Measurements from ENCODE around the gene KIAA1328.

KIAA1328 gene

DNA sequence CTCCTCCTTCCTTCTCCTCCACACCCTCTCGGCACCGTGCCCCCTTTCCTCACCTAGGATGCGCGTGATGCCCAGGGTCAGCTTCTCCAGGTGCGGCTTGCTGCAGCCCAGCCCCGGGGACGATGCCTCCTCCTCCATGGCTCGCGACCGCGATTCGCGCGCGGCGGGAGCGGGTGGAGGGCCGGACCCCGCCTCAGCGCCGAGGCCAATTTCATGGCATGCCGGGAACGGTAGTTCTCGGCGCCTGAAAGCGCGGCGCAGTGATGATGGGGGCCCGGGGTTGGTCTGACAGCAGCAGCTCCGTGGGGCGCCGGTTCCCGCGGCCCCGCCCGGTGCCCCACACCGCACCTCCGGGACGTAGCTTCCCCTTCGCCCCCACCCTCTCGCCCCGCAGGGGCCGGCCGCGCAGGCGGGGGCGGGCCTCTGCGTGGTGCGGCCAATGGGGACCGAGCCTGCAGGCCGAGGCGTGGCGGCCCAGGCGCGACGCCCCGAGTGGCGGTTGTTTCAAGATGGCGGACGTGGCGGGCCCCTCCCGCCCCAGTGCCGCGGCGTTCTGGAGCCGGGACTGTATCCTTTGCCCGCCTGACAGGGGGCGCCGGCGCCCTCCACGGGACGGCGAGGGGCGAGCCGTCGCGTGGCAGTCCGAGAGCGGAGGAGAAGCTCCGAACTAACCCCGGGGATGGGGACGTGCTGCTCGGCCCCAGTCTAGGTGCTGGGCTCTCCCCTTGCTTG is at the start of gene KIAA1328, which contains the start of gene TPGS2:
Gene KIAA1328 (plus strand): TSS at position 498 of the 732 bp plus-strand sequence. CDS start 12 bp downstream, at position 510.
Gene TPGS2 (minus strand): TSS at position 373 of the 732 bp plus-strand sequence. CDS start 235 bp downstream, at position 138.
- H3K4me3 ChIP-seq (replicated peaks; ENCODE audit: low read depth, low read length), result peak within 1 kb of the TSS; percentile 68
- TF ChIP-seq, protein P1, sequence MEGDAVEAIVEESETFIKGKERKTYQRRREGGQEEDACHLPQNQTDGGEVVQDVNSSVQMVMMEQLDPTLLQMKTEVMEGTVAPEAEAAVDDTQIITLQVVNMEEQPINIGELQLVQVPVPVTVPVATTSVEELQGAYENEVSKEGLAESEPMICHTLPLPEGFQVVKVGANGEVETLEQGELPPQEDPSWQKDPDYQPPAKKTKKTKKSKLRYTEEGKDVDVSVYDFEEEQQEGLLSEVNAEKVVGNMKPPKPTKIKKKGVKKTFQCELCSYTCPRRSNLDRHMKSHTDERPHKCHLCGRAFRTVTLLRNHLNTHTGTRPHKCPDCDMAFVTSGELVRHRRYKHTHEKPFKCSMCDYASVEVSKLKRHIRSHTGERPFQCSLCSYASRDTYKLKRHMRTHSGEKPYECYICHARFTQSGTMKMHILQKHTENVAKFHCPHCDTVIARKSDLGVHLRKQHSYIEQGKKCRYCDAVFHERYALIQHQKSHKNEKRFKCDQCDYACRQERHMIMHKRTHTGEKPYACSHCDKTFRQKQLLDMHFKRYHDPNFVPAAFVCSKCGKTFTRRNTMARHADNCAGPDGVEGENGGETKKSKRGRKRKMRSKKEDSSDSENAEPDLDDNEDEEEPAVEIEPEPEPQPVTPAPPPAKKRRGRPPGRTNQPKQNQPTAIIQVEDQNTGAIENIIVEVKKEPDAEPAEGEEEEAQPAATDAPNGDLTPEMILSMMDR (IDR thresholded peaks at IDR 0.05; ENCODE audit: low read depth, low read length, missing control alignments), result peak; percentile 35
- no peak for DNase-seq (ENCODE audit: extremely low read depth, low read depth)

DNA sequence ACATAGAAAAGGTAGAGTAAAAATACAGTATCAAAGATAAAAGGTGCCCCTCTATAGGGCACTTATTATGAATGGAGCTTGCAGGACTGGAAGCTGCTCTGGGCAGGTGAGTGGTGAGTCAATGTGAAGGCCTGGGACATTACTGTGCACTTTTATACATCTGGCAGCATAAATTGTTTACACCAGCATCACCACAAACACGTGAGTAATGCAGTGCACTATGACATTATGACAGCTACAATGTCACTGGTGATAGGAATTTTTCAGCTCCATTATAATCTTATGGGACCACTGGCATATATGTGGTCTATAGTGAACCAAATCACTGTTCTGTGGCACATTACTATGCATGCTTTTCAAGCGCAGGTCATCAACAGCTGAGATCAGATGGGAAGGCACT is 48.2 kb upstream of the KIAA1328 start:
- no peak overlapping the region for H3K4me3 ChIP-seq (replicated peaks; ENCODE audit: low read depth, low read length)
- TF ChIP-seq, protein P1 (IDR thresholded peaks at IDR 0.05; ENCODE audit: low read depth, low read length, missing control alignments), result no peak

DNA sequence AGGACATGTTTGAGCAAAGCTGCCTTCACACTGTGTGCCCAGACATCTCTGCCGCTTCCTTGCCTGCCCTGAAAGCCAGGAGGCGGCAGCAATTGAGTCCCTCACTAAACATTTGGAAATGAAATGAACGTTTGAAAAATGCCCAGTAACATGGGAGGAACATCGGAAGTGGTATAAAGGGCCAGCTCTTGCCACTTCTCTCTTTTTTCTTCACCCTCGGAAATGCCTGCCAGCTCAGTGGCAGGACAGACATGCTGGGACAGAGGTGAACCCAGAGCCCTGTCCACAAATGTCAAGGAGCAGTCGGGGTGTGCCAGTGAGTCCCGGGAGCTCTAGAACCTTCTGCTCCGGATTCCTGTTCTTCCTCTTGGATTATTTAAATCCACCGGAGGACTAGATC is 46.2 kb upstream of the KIAA1328 start:
- H3K4me3 ChIP-seq (replicated peaks; ENCODE audit: low read depth, low read length), result no peak overlapping the region
- no peak for DNase-seq (ENCODE audit: extremely low read depth, low read depth)
- TF ChIP-seq, protein P1 (IDR thresholded peaks at IDR 0.05; ENCODE audit: low read depth, low read length, missing control alignments), result no peak

More for the DNA sequence above, 48.2 kb upstream of the KIAA1328 start:
- DNase-seq (ENCODE audit: extremely low read depth, low read depth), result no peak

DNA sequence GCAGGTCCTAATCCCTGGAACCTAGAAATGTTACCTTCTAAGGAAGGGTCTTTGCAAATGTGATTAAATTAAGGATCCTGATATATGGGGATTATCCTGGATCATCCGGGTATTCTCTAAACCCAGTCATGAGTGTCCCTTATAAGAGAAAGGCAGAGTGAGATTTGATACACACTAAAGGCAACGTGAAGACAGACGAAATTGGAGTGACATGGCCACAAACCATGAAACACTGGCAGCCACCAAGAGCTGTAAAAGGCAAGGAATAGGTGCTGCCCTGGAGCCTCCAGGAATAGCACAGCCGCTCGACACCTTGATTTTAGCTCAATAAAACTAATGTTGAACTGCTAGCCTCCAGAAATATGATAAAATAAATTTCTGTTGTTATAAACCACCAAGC is 45.1 kb upstream of the KIAA1328 start:
- no peak overlapping the region for H3K4me3 ChIP-seq (replicated peaks; ENCODE audit: low read depth, low read length)
- DNase-seq (ENCODE audit: extremely low read depth, low read depth), result no peak
- TF ChIP-seq, protein P1 (IDR thresholded peaks at IDR 0.05; ENCODE audit: low read depth, low read length, missing control alignments), result no peak

DNA sequence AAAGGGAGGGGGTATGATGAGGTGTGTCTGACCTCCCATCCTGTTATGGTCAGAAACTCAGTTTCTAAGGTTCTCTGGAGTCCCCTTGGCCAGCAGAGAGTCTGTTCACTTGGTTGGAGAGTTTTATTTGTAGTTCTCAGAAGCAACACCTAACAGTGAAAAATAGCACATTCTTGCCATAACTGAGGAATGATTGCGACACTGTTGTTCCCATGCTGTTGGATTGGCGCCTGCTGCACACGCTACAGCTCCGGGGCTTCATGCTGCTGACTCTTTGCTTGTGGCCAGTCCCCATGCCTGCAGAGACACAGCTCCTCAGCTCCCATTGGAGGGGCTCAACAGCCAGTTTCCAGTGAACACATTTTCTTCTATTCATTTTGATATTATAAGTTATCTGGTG is 42.2 kb upstream of the KIAA1328 start:
- H3K4me3 ChIP-seq (replicated peaks; ENCODE audit: low read depth, low read length), result no peak overlapping the region

DNA sequence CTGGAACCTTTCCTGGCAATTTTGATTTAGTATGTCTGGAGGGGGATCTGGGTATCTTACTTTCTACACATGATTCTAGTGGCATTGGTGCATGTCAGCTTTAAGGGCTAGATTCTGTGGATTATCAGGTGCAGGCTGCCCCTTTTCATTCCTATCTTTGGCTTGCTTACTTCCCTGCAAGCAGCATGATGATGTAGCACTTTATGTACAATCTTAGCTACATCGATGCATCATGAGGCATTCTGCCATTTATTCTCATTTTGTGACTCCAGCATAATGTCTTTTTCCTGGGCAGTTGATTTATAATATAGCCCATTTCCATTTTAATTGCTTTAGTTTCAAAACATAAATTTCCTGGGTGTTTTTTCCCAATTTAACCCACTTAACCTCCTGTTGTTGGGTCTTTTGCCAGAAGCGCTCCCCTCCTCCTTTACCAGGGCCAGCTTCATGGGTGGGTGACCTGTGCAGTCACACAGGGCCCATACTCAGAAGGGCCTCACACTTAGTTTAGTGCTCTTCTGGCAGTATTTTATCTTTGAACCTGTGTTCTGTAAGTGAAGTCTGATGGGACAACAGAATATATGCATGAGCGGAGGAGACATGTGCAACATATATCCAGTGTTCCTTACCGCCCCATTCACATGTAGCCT is 36.2 kb upstream of the KIAA1328 start:
- TF ChIP-seq, protein P1 (IDR thresholded peaks at IDR 0.05; ENCODE audit: low read depth, low read length, missing control alignments), result no peak
- no peak for DNase-seq (ENCODE audit: extremely low read depth, low read depth)
- H3K4me3 ChIP-seq (replicated peaks; ENCODE audit: low read depth, low read length), result no peak overlapping the region

More for the DNA sequence above, 42.2 kb upstream of the KIAA1328 start:
- TF ChIP-seq, protein P1 (IDR thresholded peaks at IDR 0.05; ENCODE audit: low read depth, low read length, missing control alignments), result no peak
- DNase-seq (ENCODE audit: extremely low read depth, low read depth), result peak; percentile 9

Measured in HFF-Myc (cell line).